NCI-H146 (cell line): Measurements from ENCODE around the gene C11orf54.
A peak's percentile ranks its signal among the peaks of the same experiment; 100 is the strongest.

Experiments
- DNase-seq: peaks from one replicate; lab custom pipeline; 2025; lab: John Stamatoyannopoulos, UW

Gene C11orf54

GRCh38 chr11:93741094-93741881 is at the start of gene C11orf54, which contains the start of gene TAF1D:
Gene C11orf54, plus strand, starts transcription at chr11:93741672. Its CDS starts 5,722 bp downstream, at chr11:93747394.
Gene TAF1D, minus strand, starts transcription at chr11:93741495. Its CDS starts 2,191 bp downstream, at chr11:93739304.
- DNase-seq = peak; percentile 98

- DNase-seq = no peak
Observed at GRCh38 chr11:93694109-93694508, 47.4 kb upstream of the C11orf54 start.

GRCh38 chr11:93694557-93694956 is 46.9 kb upstream of the C11orf54 start:
- DNase-seq = no peak

- DNase-seq = no peak
Observed at GRCh38 chr11:93697611-93698010, 43.9 kb upstream of the C11orf54 start.

- DNase-seq = no peak
Observed at GRCh38 chr11:93700830-93701229, 40.6 kb upstream of the C11orf54 start.

- no peak for DNase-seq
Observed at GRCh38 chr11:93704237-93704636, 37.2 kb upstream of the C11orf54 start.

- DNase-seq = no peak
Observed at GRCh38 chr11:93710239-93710638, 31.2 kb upstream of the C11orf54 start.

GRCh38 chr11:93712678-93713077 is 28.8 kb upstream of the C11orf54 start:
- DNase-seq = no peak

GRCh38 chr11:93715797-93716396 is 25.6 kb upstream of the C11orf54 start:
- no peak for DNase-seq

- DNase-seq = no peak
Observed at GRCh38 chr11:93717501-93717900, 24.0 kb upstream of the C11orf54 start.

- DNase-seq = no peak
Observed at GRCh38 chr11:93718057-93718563, 23.4 kb upstream of the C11orf54 start.

- no peak for DNase-seq
Observed at GRCh38 chr11:93719310-93719709, 22.2 kb upstream of the C11orf54 start.

- no peak for DNase-seq
Observed at GRCh38 chr11:93720522-93720921, 20.9 kb upstream of the C11orf54 start.

- DNase-seq = no peak
Observed at GRCh38 chr11:93724089-93724488, 17.4 kb upstream of the C11orf54 start.

GRCh38 chr11:93727985-93728791 is 13.3 kb upstream of the C11orf54 start:
- no peak for DNase-seq

- no peak for DNase-seq
Observed at GRCh38 chr11:93728792-93729128, 12.7 kb upstream of the C11orf54 start.

- DNase-seq = no peak
Observed at GRCh38 chr11:93729129-93729616, 12.3 kb upstream of the C11orf54 start.

- DNase-seq = no peak
Observed at GRCh38 chr11:93730108-93731107, 11.1 kb upstream of the C11orf54 start.

GRCh38 chr11:93732237-93732892 is 9.1 kb upstream of the C11orf54 start:
- no peak for DNase-seq

GRCh38 chr11:93733474-93733873 is 8.0 kb upstream of the C11orf54 start:
- no peak for DNase-seq
